H1 (cell line): Measurements from ENCODE around the gene C15orf39.

Experiments
- CTCF ChIP-seq, 3 experiments: IDR thresholded peaks; 1 replicate in 2 of 3; 2 replicates in 1 of 3; pipeline versions ENCODE4 v1.5.1 to v1.6.1; 2011; ENCODE audit warnings: low read length in 3 of 3, mild to moderate bottlenecking in 3 of 3, inconsistent platforms in 2 of 3, low read depth in 1 of 3, moderate library complexity in 1 of 3; ENCODE audit not compliant: insufficient read depth in 1 of 3; ENCODE audit errors: control extremely low read depth in 1 of 3
- POLR2A ChIP-seq, 2 experiments: IDR thresholded peaks; 1 replicate in 1 of 2; 2 replicates in 1 of 2; pipeline ENCODE4 v1.6.1; 2011; ENCODE audit warnings: low read depth in 2 of 2, low read length in 2 of 2, mild to moderate bottlenecking in 2 of 2; ENCODE audit errors: control extremely low read depth in 1 of 2

GRCh38 chr15:75229191-75230015 lies 27.7 kb downstream of the C15orf39 start:
- TF ChIP-seq CTCF (IDR thresholded peaks at IDR 0.05; ENCODE audit: control extremely low read depth in 1 of 3, insufficient read depth in 1 of 3, low read depth in 1 of 3, low read length in 3 of 3) (no peak), POLR2A (IDR thresholded peaks at IDR 0.05; ENCODE audit: control extremely low read depth in 1 of 2, low read depth in 2 of 2, low read length in 2 of 2) (no peak)
